OCI-LY1 (cell line): ENCODE measurements around the gene PRXL2C.

Experiments used
- H2AFZ ChIP-seq: fragments of 200-600 bp; sonication (generic), shearing (Covaris generic); 2 replicates; pipeline ENCODE4 v1.6.0; 2014; ENCODE audit warnings: antibody characterized with exemption, mild to moderate bottlenecking, low read length
- H3F3A ChIP-seq: fragments of 200-600 bp; sonication (generic), shearing (Covaris generic); 2 replicates; pipeline ENCODE4 v1.6.0; 2014; ENCODE audit warnings: mild to moderate bottlenecking, antibody characterized with exemption, low read length, moderate library complexity; ENCODE audit not compliant: insufficient read depth
- H3K27ac ChIP-seq: fragments of 200-600 bp; sonication (generic); 2 replicates; pipeline ENCODE4 v1.5.1; 2014; ENCODE audit warnings: low read length, mixed run types, mild to moderate bottlenecking, low read depth; ENCODE audit not compliant: poor library complexity, severe bottlenecking
- H3K27me3 ChIP-seq: fragments of 200-600 bp; sonication (generic); 2 replicates; pipeline ENCODE4 v1.6.0; 2014; ENCODE audit warnings: antibody characterized with exemption, mild to moderate bottlenecking, low read length, moderate library complexity; ENCODE audit not compliant: insufficient read depth
- H3K36me3 ChIP-seq: fragments of 200-600 bp; sonication (generic); 2 replicates; pipeline ENCODE4 v1.6.1; 2014; ENCODE audit warnings: mild to moderate bottlenecking, antibody characterized with exemption, low read length, moderate library complexity, mixed read lengths; ENCODE audit not compliant: insufficient read depth
- H3K4me1 ChIP-seq: fragments of 200-600 bp; sonication (generic); 2 replicates; pipeline ENCODE4 v1.5.1; 2014; ENCODE audit warnings: mild to moderate bottlenecking, low read length, moderate library complexity; ENCODE audit not compliant: insufficient read depth, severe bottlenecking
- H3K4me2 ChIP-seq: fragments of 200-600 bp; sonication (generic), shearing (Covaris generic); 2 replicates; pipeline ENCODE4 v1.6.1; 2014; ENCODE audit warnings: low read length
- H3K4me3 ChIP-seq: fragments of 200-600 bp; sonication (generic); 2 replicates; pipeline ENCODE4 v1.5.1; 2014; ENCODE audit warnings: low read length, low read depth, mild to moderate bottlenecking, mixed read lengths; ENCODE audit not compliant: poor library complexity, severe bottlenecking
- H3K79me2 ChIP-seq: fragments of 200-600 bp; shearing (Covaris generic); 2 replicates; pipeline ENCODE4 v1.6.1; 2016; ENCODE audit warnings: mixed run types, low read length, mixed read lengths; ENCODE audit not compliant: insufficient read depth
- H3K9ac ChIP-seq: fragments of 200-600 bp; sonication (generic), shearing (Covaris generic); 2 replicates; pipeline ENCODE4 v1.6.1; 2014; ENCODE audit warnings: mild to moderate bottlenecking, low read length, mixed read lengths
- H3K9me2 ChIP-seq: fragments of 200-600 bp; sonication (generic), shearing (Covaris generic); 2 replicates; pipeline ENCODE4 v1.6.1; 2014; ENCODE audit warnings: low read depth, mild to moderate bottlenecking, low read length, mixed read lengths
- H3K9me3 ChIP-seq: fragments of 200-600 bp; shearing (Covaris generic); 2 replicates; pipeline ENCODE4 v1.6.1; 2014; ENCODE audit warnings: low read length, mixed read lengths
- H4K20me1 ChIP-seq: fragments of 200-600 bp; sonication (generic), shearing (Covaris generic); 2 replicates; pipeline ENCODE4 v1.6.0; 2016; ENCODE audit warnings: mild to moderate bottlenecking, low read length; ENCODE audit not compliant: insufficient read depth
- EZH2 ChIP-seq: fragments of 200-600 bp; sonication (generic), shearing (Covaris generic); IDR thresholded peaks from 2 replicates; pipeline ENCODE4 v1.8.0; 2017; ENCODE audit warnings: borderline replicate concordance, mixed run types, mild to moderate bottlenecking, antibody characterized with exemption, low read length, moderate library complexity, mixed read lengths
- TF ChIP-seq, protein P1 (sequence below): fragments of 200-600 bp; sonication (generic), shearing (Covaris generic); IDR thresholded peaks from 2 replicates; pipeline ENCODE4 v1.5.1; 2017; ENCODE audit warnings: mild to moderate bottlenecking, antibody characterized with exemption, low read length, moderate library complexity, mixed read lengths

PRXL2C gene

DNA sequence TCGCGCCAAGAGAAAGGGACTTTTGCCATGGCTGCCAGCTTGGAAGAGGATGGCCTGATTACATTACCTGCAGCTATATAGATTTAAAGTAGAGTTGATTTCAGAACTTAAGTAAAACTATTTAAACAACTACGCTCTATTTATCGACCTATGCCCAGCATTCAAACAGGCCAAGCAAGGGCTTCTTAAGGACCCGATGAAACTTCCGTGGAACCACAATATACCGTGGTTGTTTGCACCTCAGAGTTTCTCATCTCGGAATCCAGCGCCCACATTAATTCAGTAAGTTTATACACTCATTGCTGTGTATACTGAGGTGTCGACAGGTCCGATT lies 35.0 kb downstream of the PRXL2C start:
- H3K4me1 ChIP-seq, result no peaks in the 10 kb centered on the region
- no peak overlapping the region for H3K27ac ChIP-seq
- TF ChIP-seq EZH2, result no peak
- TF ChIP-seq, protein P1, sequence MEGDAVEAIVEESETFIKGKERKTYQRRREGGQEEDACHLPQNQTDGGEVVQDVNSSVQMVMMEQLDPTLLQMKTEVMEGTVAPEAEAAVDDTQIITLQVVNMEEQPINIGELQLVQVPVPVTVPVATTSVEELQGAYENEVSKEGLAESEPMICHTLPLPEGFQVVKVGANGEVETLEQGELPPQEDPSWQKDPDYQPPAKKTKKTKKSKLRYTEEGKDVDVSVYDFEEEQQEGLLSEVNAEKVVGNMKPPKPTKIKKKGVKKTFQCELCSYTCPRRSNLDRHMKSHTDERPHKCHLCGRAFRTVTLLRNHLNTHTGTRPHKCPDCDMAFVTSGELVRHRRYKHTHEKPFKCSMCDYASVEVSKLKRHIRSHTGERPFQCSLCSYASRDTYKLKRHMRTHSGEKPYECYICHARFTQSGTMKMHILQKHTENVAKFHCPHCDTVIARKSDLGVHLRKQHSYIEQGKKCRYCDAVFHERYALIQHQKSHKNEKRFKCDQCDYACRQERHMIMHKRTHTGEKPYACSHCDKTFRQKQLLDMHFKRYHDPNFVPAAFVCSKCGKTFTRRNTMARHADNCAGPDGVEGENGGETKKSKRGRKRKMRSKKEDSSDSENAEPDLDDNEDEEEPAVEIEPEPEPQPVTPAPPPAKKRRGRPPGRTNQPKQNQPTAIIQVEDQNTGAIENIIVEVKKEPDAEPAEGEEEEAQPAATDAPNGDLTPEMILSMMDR, result no peak
- no peaks in the 10 kb centered on the region for H3K27me3 ChIP-seq
- H2AFZ ChIP-seq, result no peak overlapping the region
- H4K20me1 ChIP-seq, result no peaks in the 10 kb centered on the region
- H3K9me2 ChIP-seq, result no peaks in the 10 kb centered on the region
- H3K4me2 ChIP-seq, result no peak overlapping the region
- no peak overlapping the region for H3K4me3 ChIP-seq
- H3K9me3 ChIP-seq, result no peaks in the 10 kb centered on the region
- H3K79me2 ChIP-seq, result no peaks in the 10 kb centered on the region
- H3K36me3 ChIP-seq, result no peaks in the 10 kb centered on the region
- H3F3A ChIP-seq, result no peaks in the 10 kb centered on the region
- H3K9ac ChIP-seq, result no peak overlapping the region

DNA sequence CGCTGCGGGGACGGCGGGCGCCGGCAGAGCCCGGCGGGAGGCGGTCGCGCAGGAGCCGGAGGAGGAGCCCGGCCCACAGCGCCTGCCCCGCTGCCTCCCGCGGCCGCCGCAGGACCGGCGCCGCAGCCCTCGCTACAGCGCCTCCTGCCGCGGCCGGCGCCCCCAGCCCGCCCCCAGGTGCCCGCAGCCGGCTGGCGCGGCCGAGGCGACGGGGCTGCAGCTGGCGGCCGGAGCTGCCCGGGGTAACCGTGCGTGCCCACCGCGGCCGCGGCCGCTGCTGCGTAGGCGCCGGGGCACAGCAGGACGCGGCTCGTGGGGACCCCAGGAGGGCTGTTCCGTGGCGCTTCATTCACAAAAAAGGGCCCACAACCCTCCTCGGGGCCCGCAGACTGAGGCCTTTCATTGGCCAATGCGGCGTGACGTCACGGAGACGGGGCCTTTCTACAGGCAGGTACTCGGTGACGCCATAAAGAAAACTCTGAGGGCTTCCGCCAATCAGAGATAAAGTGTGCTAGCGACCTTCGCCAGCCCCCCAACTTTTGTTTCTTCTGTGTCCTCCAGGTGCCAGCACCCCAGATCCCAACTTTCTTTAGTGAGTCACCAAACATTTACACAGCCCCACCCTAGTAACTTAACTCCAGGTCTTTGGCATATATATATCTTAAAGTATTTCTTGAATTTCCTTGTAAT lies 35.5 kb downstream of the PRXL2C start, which contains the start of gene CDC14B:
TSS of gene CDC14B (minus strand) at position 353 of the 690 bp plus-strand sequence. CDS start 465 bp downstream, outside the sequence.
- Histone ChIP-seq H3K27ac (no peak within 1 kb of the TSS), H3K27me3 (no peaks in the 10 kb centered on the region), H3K4me2 (no peak within 1 kb of the TSS), H3K4me3 (no peak within 1 kb of the TSS), H3K9me2 (no peaks in the 10 kb centered on the region), H3K36me3 (no peaks in the 10 kb centered on the region), H3K79me2 (no peaks in the 10 kb centered on the region), H2AFZ (no peak within 1 kb of the TSS), H3K9me3 (no peaks in the 10 kb centered on the region), H3F3A (no peaks in the 10 kb centered on the region), H3K4me1 (no peaks in the 10 kb centered on the region), H3K9ac (no peak within 1 kb of the TSS), H4K20me1 (no peaks in the 10 kb centered on the region)
- TF ChIP-seq, protein P1, result no peak
- no peak for TF ChIP-seq EZH2

DNA sequence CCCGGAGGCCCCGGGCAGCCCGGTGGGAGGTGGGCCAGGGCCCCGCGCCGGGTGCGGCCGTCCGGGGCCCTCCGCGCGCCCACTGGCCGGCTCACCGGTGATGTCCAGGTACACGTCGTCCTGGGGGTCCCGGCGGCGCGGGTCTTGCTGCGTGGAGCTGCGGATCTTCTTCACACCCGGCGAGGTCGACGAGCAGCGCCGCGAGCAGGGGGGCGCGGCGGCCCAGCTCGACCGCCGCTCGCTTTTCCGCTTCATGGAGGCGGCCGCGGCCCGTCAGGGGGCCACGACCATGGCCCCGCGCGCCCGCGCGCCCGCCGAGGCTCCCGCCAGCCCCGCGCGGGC lies 36.0 kb downstream of the PRXL2C start:
- Histone ChIP-seq H4K20me1 (no peaks in the 10 kb centered on the region), H3K4me2 (no peak overlapping the region), H3K36me3 (no peaks in the 10 kb centered on the region), H3F3A (no peaks in the 10 kb centered on the region), H3K9me2 (no peaks in the 10 kb centered on the region), H3K9ac (no peak overlapping the region), H3K27me3 (no peaks in the 10 kb centered on the region), H3K79me2 (no peaks in the 10 kb centered on the region), H3K4me1 (no peaks in the 10 kb centered on the region), H3K4me3 (no peak overlapping the region), H3K9me3 (no peaks in the 10 kb centered on the region), H3K27ac (no peak overlapping the region), H2AFZ (no peak overlapping the region)
- no peak for TF ChIP-seq EZH2
- TF ChIP-seq, protein P1, result no peak
